ENCODE data around the gene TPCN1.

DNA sequence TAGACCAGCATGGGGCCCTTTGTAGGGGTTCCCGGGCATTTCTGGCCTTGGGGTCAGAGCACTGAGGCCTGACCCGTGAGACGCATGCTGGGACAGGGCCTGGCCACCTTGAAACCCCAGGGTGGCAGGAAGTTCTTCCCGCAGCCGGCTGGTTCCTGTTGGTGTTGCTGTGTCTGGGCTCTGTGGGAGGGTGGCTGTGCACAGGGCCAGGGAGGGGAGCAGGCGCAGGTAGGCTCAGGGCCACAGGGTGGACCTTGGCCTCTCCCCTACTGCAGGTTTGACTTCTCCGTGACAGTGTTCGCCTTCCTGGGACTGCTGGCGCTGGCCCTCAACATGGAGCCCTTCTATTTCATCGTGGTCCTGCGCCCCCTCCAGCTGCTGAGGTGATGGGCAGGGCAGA is 65.4 kb downstream of the TPCN1 start:
- TF ChIP-seq, protein P1, sequence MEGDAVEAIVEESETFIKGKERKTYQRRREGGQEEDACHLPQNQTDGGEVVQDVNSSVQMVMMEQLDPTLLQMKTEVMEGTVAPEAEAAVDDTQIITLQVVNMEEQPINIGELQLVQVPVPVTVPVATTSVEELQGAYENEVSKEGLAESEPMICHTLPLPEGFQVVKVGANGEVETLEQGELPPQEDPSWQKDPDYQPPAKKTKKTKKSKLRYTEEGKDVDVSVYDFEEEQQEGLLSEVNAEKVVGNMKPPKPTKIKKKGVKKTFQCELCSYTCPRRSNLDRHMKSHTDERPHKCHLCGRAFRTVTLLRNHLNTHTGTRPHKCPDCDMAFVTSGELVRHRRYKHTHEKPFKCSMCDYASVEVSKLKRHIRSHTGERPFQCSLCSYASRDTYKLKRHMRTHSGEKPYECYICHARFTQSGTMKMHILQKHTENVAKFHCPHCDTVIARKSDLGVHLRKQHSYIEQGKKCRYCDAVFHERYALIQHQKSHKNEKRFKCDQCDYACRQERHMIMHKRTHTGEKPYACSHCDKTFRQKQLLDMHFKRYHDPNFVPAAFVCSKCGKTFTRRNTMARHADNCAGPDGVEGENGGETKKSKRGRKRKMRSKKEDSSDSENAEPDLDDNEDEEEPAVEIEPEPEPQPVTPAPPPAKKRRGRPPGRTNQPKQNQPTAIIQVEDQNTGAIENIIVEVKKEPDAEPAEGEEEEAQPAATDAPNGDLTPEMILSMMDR (IDR thresholded peaks at IDR 0.05), result no peak
- no peak for TF ChIP-seq ZFX (IDR thresholded peaks at IDR 0.05; ENCODE audit: borderline replicate concordance)

Measured in 22Rv1 (cell line).